Fibroblast of lung (primary cell): ENCODE data around the gene TEX35. TPM values are rescaled to one million over a fixed set of nuclear protein-coding genes. Genes with fewer than 3 reads are reported as not detected.
"Not testable (repeated sequence)": the region's sequence is repeated elsewhere in the genome, so short reads cannot be mapped to it uniquely, and the experiment has no call there.

Source experiments
- DNase-seq, 2 donors: peaks; one replicate each; pipeline versions ENCODE4 v3.0.0 to v3.0.0-alpha.2; 2010; ENCODE audit warnings: low read depth in 2 of 2
- H2AFZ ChIP-seq: 2 replicates; pipeline ENCODE4 v1.5.1; 2012; ENCODE audit warnings: low read length, control low read depth, inconsistent platforms
- H3K27ac ChIP-seq: 2 replicates; pipeline ENCODE4 v1.5.1; 2011; ENCODE audit warnings: low read length, control low read depth; ENCODE audit not compliant: insufficient read depth
- H3K27me3 ChIP-seq: 2 replicates; pipeline ENCODE4 v1.5.1; 2011; ENCODE audit warnings: mild to moderate bottlenecking, low read length; ENCODE audit not compliant: control insufficient read depth, insufficient read depth
- H3K36me3 ChIP-seq: 2 replicates; pipeline ENCODE4 v1.5.1; 2011; ENCODE audit warnings: low read length; ENCODE audit not compliant: control insufficient read depth, insufficient read depth
- H3K4me1 ChIP-seq: 2 replicates; pipeline ENCODE4 v1.5.1; 2011; ENCODE audit warnings: low read length; ENCODE audit not compliant: control insufficient read depth, insufficient read depth; ENCODE audit errors: extremely low read depth
- H3K4me2 ChIP-seq: 2 replicates; pipeline ENCODE4 v1.5.1; 2011; ENCODE audit warnings: low read length, control low read depth; ENCODE audit not compliant: insufficient read depth; ENCODE audit errors: extremely low read depth
- H3K4me3 ChIP-seq, 4 experiments: fragments of 200-600 bp in 1 of 4; sonication (generic) in 1 of 4; replicated peaks in 1 of 4; 2 replicates each; pipeline ENCODE4 v1.5.1; 2011 to 2016; ENCODE audit warnings: low read length in 4 of 4, low read depth in 3 of 4, mild to moderate bottlenecking in 3 of 4, control low read depth in 2 of 4, inconsistent platforms in 1 of 4, mixed read lengths in 1 of 4; ENCODE audit not compliant: insufficient read depth in 1 of 4; ENCODE audit errors: control extremely low read depth in 1 of 4
- H3K79me2 ChIP-seq: 2 replicates; pipeline ENCODE4 v1.5.1; 2012; ENCODE audit warnings: mild to moderate bottlenecking, low read length, inconsistent platforms; ENCODE audit not compliant: control insufficient read depth, insufficient read depth
- H3K9ac ChIP-seq: 2 replicates; pipeline ENCODE4 v1.5.1; 2011; ENCODE audit warnings: mild to moderate bottlenecking, low read length, control low read depth; ENCODE audit not compliant: insufficient read depth
- H3K9me3 ChIP-seq: 2 replicates; pipeline ENCODE4 v1.5.1; 2012; ENCODE audit warnings: low read depth, low read length; ENCODE audit not compliant: control insufficient read depth, insufficient read depth
- H4K20me1 ChIP-seq: 2 replicates; pipeline ENCODE4 v1.5.1; 2011; ENCODE audit warnings: low read length; ENCODE audit not compliant: control insufficient read depth, insufficient read depth; ENCODE audit errors: extremely low read depth
- EZH2 ChIP-seq: IDR thresholded peaks from 2 replicates; pipeline ENCODE4 v1.5.1; 2012; ENCODE audit warnings: low read length, control low read depth, mild to moderate bottlenecking; ENCODE audit errors: missing control alignments
- polyA plus RNA-seq, 2 donors: library from polyadenylated mRNA; depleted of rRNA in 1 of 2; stranded (reverse) in 1 of 2; unstranded in 1 of 2; fragments of >200 nt; gene quantifications; 2 replicates each; pipeline ENCODE4 v1.2.1, GENCODE V29; 2011 to 2012; ENCODE audit warnings: missing spikeins in 1 of 2
- total RNA-seq: library from RNA; depleted of rRNA; stranded (reverse); fragments of >200 nt; gene quantifications from 2 replicates; pipeline ENCODE4 v1.2.1, GENCODE V29; 2014
- TF ChIP-seq, protein P1 (sequence below), 2 donors: IDR thresholded peaks in 1 of 2; conservative IDR thresholded peaks in 1 of 2; 1 replicate in 1 of 2; 2 replicates in 1 of 2; pipeline ENCODE4 v1.5.1; 2011 to 2012; ENCODE audit warnings: low read length in 2 of 2, control low read depth in 1 of 2, inconsistent platforms in 1 of 2, low read depth in 1 of 2, mild to moderate bottlenecking in 1 of 2

Gene TEX35
- total and polyA plus RNA-seq, 2 donors (not counting 1 experiment from before 2014, with no cell fraction given), result 0.24 TPM; not detected in 1

DNA sequence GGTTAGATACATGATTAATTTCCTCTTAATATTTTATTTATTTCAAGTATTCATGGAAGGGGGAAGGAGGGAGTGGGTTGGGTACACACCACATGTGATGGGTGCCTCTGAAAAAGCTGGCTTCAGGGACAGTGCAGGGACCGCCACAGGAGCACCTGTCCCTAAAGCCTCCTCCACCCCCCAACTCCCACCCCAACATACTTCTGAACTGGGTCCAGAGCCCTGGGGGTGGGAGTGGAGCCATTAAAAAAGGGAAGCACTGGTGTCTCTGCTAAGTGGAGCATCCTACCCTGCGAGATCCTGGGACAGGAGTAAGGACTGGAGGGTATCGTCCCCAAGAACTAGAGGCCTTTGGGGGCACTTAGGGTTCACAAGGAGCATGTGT, 10.6 kb upstream of the TEX35 start:
- H3K36me3 ChIP-seq, result no peaks in the 10 kb centered on the region
- H3K79me2 ChIP-seq, result no peaks in the 10 kb centered on the region
- H3K4me3 ChIP-seq, result no peak overlapping the region
- no peak for DNase-seq
- no peak for TF ChIP-seq EZH2
- TF ChIP-seq, protein P1, sequence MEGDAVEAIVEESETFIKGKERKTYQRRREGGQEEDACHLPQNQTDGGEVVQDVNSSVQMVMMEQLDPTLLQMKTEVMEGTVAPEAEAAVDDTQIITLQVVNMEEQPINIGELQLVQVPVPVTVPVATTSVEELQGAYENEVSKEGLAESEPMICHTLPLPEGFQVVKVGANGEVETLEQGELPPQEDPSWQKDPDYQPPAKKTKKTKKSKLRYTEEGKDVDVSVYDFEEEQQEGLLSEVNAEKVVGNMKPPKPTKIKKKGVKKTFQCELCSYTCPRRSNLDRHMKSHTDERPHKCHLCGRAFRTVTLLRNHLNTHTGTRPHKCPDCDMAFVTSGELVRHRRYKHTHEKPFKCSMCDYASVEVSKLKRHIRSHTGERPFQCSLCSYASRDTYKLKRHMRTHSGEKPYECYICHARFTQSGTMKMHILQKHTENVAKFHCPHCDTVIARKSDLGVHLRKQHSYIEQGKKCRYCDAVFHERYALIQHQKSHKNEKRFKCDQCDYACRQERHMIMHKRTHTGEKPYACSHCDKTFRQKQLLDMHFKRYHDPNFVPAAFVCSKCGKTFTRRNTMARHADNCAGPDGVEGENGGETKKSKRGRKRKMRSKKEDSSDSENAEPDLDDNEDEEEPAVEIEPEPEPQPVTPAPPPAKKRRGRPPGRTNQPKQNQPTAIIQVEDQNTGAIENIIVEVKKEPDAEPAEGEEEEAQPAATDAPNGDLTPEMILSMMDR (conservative IDR thresholded peaks at IDR 0.05 in 1 of 2, IDR thresholded peaks at IDR 0.05 in 1 of 2; ENCODE audit: low read depth in 1 of 2, low read length in 2 of 2), result no peak
- H3K27ac ChIP-seq, result no peak overlapping the region
- no peaks in the 10 kb centered on the region for H4K20me1 ChIP-seq
- no peak overlapping the region for H3K9ac ChIP-seq
- H2AFZ ChIP-seq, result no peak overlapping the region
- H3K27me3 ChIP-seq, result no peaks in the 10 kb centered on the region
- no peak overlapping the region for H3K4me2 ChIP-seq
- no peaks in the 10 kb centered on the region for H3K4me1 ChIP-seq
- no peaks in the 10 kb centered on the region for H3K9me3 ChIP-seq

DNA sequence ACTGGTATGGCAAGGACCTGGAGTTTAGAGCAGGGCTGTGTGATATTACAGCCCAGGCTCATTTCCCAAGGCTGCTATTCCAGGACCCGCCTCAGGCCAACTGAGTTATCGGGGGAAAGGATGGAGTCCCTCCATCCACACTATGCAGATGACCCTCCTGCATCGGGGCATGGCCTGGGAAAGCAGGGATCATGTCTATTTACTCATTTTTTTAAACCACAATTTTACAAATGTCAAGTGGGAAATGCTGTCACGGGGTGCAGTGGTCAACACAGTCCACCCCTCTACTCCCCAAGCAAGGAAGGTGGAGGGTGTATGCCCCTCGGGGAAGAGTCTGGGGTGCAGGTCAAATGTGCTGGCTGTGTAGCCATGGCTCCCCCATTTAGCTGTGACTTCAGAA, 10.1 kb upstream of the TEX35 start:
- Histone ChIP-seq H3K9me3 (no peaks in the 10 kb centered on the region), H3K36me3 (no peaks in the 10 kb centered on the region), H3K4me2 (no peak overlapping the region), H3K4me1 (no peaks in the 10 kb centered on the region), H3K27ac (no peak overlapping the region), H3K4me3 (no peak overlapping the region), H4K20me1 (no peaks in the 10 kb centered on the region), H3K9ac (no peak overlapping the region), H2AFZ (no peak overlapping the region), H3K27me3 (no peaks in the 10 kb centered on the region), H3K79me2 (no peaks in the 10 kb centered on the region)
- DNase-seq, result no peak
- TF ChIP-seq EZH2, result no peak
- TF ChIP-seq, protein P1 (conservative IDR thresholded peaks at IDR 0.05 in 1 of 2, IDR thresholded peaks at IDR 0.05 in 1 of 2; ENCODE audit: low read depth in 1 of 2, low read length in 2 of 2), result no peak

DNA sequence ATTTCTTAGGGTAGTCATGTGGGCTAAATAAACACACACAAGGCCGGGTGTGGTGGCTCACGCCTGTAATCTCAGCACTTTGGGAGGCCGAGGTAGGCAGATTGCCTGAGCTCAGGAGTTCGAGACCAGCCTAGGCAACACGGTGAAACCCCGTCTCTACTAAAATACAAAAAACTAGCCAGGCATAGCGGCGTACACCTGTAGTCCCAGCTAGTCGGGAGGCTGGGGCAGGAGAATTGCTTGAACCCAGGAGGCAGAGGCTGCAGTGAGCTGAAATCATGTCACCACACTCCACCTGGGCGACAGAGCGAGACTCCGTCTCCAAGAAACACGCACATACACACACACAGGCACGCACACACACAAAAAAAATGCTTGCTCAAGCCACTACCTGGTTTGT, 9.6 kb upstream of the TEX35 start:
- H3K27ac ChIP-seq, H3K4me2 ChIP-seq, H3K27me3 ChIP-seq, DNase-seq, H3K36me3 ChIP-seq, H3K79me2 ChIP-seq, H3K4me1 ChIP-seq, H3K9me3 ChIP-seq, H3K9ac ChIP-seq, H3K4me3 ChIP-seq, H2AFZ ChIP-seq, H4K20me1 ChIP-seq: not testable (repeated sequence)
